Measurements from ENCODE around the gene CNBD2.

GRCh38 chr20:36036688-36037087, 68.3 kb downstream of the CNBD2 start:
- TF ChIP-seq, protein P1, sequence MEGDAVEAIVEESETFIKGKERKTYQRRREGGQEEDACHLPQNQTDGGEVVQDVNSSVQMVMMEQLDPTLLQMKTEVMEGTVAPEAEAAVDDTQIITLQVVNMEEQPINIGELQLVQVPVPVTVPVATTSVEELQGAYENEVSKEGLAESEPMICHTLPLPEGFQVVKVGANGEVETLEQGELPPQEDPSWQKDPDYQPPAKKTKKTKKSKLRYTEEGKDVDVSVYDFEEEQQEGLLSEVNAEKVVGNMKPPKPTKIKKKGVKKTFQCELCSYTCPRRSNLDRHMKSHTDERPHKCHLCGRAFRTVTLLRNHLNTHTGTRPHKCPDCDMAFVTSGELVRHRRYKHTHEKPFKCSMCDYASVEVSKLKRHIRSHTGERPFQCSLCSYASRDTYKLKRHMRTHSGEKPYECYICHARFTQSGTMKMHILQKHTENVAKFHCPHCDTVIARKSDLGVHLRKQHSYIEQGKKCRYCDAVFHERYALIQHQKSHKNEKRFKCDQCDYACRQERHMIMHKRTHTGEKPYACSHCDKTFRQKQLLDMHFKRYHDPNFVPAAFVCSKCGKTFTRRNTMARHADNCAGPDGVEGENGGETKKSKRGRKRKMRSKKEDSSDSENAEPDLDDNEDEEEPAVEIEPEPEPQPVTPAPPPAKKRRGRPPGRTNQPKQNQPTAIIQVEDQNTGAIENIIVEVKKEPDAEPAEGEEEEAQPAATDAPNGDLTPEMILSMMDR (IDR thresholded peaks at IDR 0.05), result no peak
- no peak for TF ChIP-seq POLR2A (IDR thresholded peaks at IDR 0.05)
